OCI-LY1 (cell line): Measurements from ENCODE around the gene PACS2.

ENCODE experiments used
- EZH2 ChIP-seq: fragments of 200-600 bp; sonication (generic), shearing (Covaris generic); IDR thresholded peaks from 2 replicates; pipeline ENCODE4 v1.8.0; 2017; ENCODE audit warnings: borderline replicate concordance, mixed run types, mild to moderate bottlenecking, antibody characterized with exemption, low read length, moderate library complexity, mixed read lengths
- TF ChIP-seq, protein P1 (sequence below): fragments of 200-600 bp; sonication (generic), shearing (Covaris generic); IDR thresholded peaks from 2 replicates; pipeline ENCODE4 v1.5.1; 2017; ENCODE audit warnings: mild to moderate bottlenecking, antibody characterized with exemption, low read length, moderate library complexity, mixed read lengths

DNA sequence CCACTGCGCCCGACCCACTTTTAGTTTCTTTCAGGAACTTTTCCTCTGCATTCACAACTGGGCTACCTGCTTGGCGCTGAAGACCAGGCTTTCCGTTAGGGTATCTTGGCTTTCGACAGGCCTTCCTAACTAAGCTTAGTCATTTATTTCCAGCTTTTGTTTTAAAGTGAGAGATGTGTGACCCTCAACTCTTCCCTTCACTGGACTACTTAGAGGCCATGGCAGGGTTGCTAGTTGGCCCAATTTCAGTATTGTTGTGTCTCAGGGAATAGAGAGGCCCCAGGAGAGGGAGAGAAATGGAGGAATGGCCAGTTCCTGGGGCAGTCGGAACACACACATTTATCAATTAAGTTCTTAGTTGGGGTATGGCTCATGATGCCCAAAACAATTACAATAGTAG, 115.5 kb downstream of the PACS2 start:
- TF ChIP-seq, protein P1, sequence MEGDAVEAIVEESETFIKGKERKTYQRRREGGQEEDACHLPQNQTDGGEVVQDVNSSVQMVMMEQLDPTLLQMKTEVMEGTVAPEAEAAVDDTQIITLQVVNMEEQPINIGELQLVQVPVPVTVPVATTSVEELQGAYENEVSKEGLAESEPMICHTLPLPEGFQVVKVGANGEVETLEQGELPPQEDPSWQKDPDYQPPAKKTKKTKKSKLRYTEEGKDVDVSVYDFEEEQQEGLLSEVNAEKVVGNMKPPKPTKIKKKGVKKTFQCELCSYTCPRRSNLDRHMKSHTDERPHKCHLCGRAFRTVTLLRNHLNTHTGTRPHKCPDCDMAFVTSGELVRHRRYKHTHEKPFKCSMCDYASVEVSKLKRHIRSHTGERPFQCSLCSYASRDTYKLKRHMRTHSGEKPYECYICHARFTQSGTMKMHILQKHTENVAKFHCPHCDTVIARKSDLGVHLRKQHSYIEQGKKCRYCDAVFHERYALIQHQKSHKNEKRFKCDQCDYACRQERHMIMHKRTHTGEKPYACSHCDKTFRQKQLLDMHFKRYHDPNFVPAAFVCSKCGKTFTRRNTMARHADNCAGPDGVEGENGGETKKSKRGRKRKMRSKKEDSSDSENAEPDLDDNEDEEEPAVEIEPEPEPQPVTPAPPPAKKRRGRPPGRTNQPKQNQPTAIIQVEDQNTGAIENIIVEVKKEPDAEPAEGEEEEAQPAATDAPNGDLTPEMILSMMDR = no peak
- no peak for TF ChIP-seq EZH2
